ENCODE results near the gene KIF16B.
"Not testable (repeated sequence)": the region's sequence is repeated elsewhere in the genome, so short reads cannot be mapped to it uniquely, and the experiment has no call there.

KIF16B gene

GRCh38 chr20:16595376-16595775 is 22.1 kb upstream of the KIF16B start:
- no peak for DNase-seq (ENCODE audit: low spot score)

- DNase-seq (ENCODE audit: low spot score), result no peak
These were observed 16.9 kb upstream of the KIF16B start for GRCh38 chr20:16590041-16590633.

GRCh38 chr20:16589623-16590022 is 16.4 kb upstream of the KIF16B start:
- DNase-seq (ENCODE audit: low spot score), result no peak

- no peak for DNase-seq (ENCODE audit: low spot score)
These were observed 15.0 kb upstream of the KIF16B start for GRCh38 chr20:16588241-16588640.

GRCh38 chr20:16587066-16587465 is 13.8 kb upstream of the KIF16B start:
- DNase-seq (ENCODE audit: low spot score), result no peak

GRCh38 chr20:16583474-16583873 is 10.2 kb upstream of the KIF16B start:
- no peak for DNase-seq (ENCODE audit: low spot score)

GRCh38 chr20:16581241-16581640 is 8.0 kb upstream of the KIF16B start:
- DNase-seq (ENCODE audit: low spot score), result no peak

- no peak for DNase-seq (ENCODE audit: low spot score)
These were observed 7.4 kb upstream of the KIF16B start for GRCh38 chr20:16580620-16581019.

- DNase-seq (ENCODE audit: low spot score), result no peak
These were observed 6.9 kb upstream of the KIF16B start for GRCh38 chr20:16580147-16580546.

- no peak for DNase-seq (ENCODE audit: low spot score)
These were observed 3.0 kb upstream of the KIF16B start for GRCh38 chr20:16576219-16576618.

GRCh38 chr20:16575390-16576140 is 2.3 kb upstream of the KIF16B start:
- no peak for DNase-seq (ENCODE audit: low spot score)

GRCh38 chr20:16574656-16575355 is 1.6 kb upstream of the KIF16B start:
- peak; percentile 41 for DNase-seq (ENCODE audit: low spot score)

GRCh38 chr20:16571333-16571732 is 1.9 kb downstream of the KIF16B start:
- no peak for DNase-seq (ENCODE audit: low spot score)

GRCh38 chr20:16569246-16570153 is 3.7 kb downstream of the KIF16B start:
- no peak for DNase-seq (ENCODE audit: low spot score)

GRCh38 chr20:16566080-16566479 is 7.2 kb downstream of the KIF16B start:
- no peak for DNase-seq (ENCODE audit: low spot score)

GRCh38 chr20:16564079-16564478 is 9.2 kb downstream of the KIF16B start:
- DNase-seq (ENCODE audit: low spot score), result not testable (repeated sequence)

- no peak for DNase-seq (ENCODE audit: low spot score)
These were observed 10.0 kb downstream of the KIF16B start for GRCh38 chr20:16563066-16563806.

- no peak for DNase-seq (ENCODE audit: low spot score)
These were observed 11.0 kb downstream of the KIF16B start for GRCh38 chr20:16562259-16562658.

- no peak for DNase-seq (ENCODE audit: low spot score)
These were observed 12.6 kb downstream of the KIF16B start for GRCh38 chr20:16560661-16561060.

- no peak for DNase-seq (ENCODE audit: low spot score)
These were observed 13.0 kb downstream of the KIF16B start for GRCh38 chr20:16560216-16560615.

- DNase-seq (ENCODE audit: low spot score), result no peak
These were observed 16.9 kb downstream of the KIF16B start for GRCh38 chr20:16556301-16556700.
